ENCODE results near the gene AKAP8L. TPM values are rescaled to one million over a fixed set of nuclear protein-coding genes. Genes with fewer than 3 reads are reported as not detected.

AKAP8L gene
- total and polyA plus RNA-seq, 2 of the 8 experiments (the other 6 are each of a cell fraction or from before 2014, with no cell fraction given) = 75.1 to 138 TPM

GRCh38 chr19:15371119-15371518, 47.7 kb downstream of the AKAP8L start:
- Histone ChIP-seq H3K4me3 (ENCODE audit: extremely low read depth in 1 of 4, insufficient read depth in 2 of 4, low read depth in 3 of 4, low read length in 4 of 4) (no peak overlapping the region), H3K23me2 (ENCODE audit: low read depth, low read length) (no peaks in the 10 kb centered on the region), H3K36me3 (ENCODE audit: control insufficient read depth in 2 of 4, insufficient read depth in 4 of 4, low read length in 3 of 4) (peaks cover 21 to 65% (median 47%) of the 10 kb centered on the region in 4 experiments), H3K9ac (replicated peaks in 1 of 4; ENCODE audit: extremely low read depth in 1 of 4, low read depth in 3 of 4, low read length in 3 of 4) (no peak overlapping the region), H4K5ac (ENCODE audit: insufficient read length, low read depth, low read length) (no peak overlapping the region), H3K23ac (ENCODE audit: insufficient read length) (no peak overlapping the region), H3K9me3 (ENCODE audit: insufficient read depth in 2 of 2, low read depth in 1 of 2, low read length in 1 of 2) (no peaks in the 10 kb centered on the region), H2BK12ac (ENCODE audit: low read depth, low read length) (no peak overlapping the region), H2BK15ac (ENCODE audit: low read length) (no peak overlapping the region), H4K20me1 (replicated peaks in 1 of 2; ENCODE audit: control insufficient read depth in 1 of 2, insufficient read depth in 2 of 2, low read length in 2 of 2) (peaks cover 7 to 25% of the 10 kb centered on the region in 2 experiments), H4K8ac (ENCODE audit: extremely low read depth, insufficient read depth, low read length) (no peak overlapping the region), H3K14ac (ENCODE audit: insufficient read length) (no peak overlapping the region), H2BK20ac (ENCODE audit: low read length) (no peak overlapping the region), H2BK120ac (replicated peaks; ENCODE audit: low read depth, low read length) (no peak overlapping the region), H3K79me1 (ENCODE audit: low read depth, low read length) (peaks cover 20% of the 10 kb centered on the region), H2AK5ac (ENCODE audit: low read depth, low read length) (no peak overlapping the region), H4K91ac (replicated peaks; ENCODE audit: insufficient read length, low read length) (no peak overlapping the region), H2BK5ac (ENCODE audit: low read depth, low read length) (no peak overlapping the region), H3K18ac (ENCODE audit: extremely low read depth, low read length) (no peak overlapping the region), H3K79me2 (ENCODE audit: control insufficient read depth in 1 of 2, insufficient read depth in 2 of 2, low read length in 2 of 2) (peaks cover 15 to 39% of the 10 kb centered on the region in 2 experiments; a peak in 3 of 4 replicates), H3K4me2 (ENCODE audit: insufficient read depth in 1 of 2, low read depth in 2 of 2, low read length in 2 of 2) (no peak overlapping the region), H3K27me3 (replicated peaks in 1 of 4; ENCODE audit: control insufficient read depth in 3 of 4, extremely low read depth in 1 of 4, insufficient read depth in 3 of 4, low read length in 3 of 4) (no peaks in the 10 kb centered on the region), H3K56ac (replicated peaks; ENCODE audit: insufficient read length, low read depth, low read length) (no peak overlapping the region), H3K4me1 (replicated peaks in 1 of 4; ENCODE audit: control insufficient read depth in 3 of 4, insufficient read depth in 4 of 4, low read length in 3 of 4) (no peaks in the 10 kb centered on the region; a peak in 2 of 7 replicates), H2AFZ (ENCODE audit: low read length) (no peak overlapping the region), H3K27ac (ENCODE audit: low read depth, low read length) (no peak overlapping the region), H3K4ac (replicated peaks; ENCODE audit: insufficient read length, low read depth, low read length) (no peak overlapping the region)
- no peak for DNase-seq (ENCODE audit: low read depth in 1 of 2, low spot score in 2 of 2)
- POLR2A ChIA-PET (ENCODE audit: partially characterized antibody) = interaction anchor here (0.7 to 5.4 kb wide), 4 partner anchors 7 to 14 kb away, joined by 3 to 37 read pairs (median 3); partner anchors contain the start of gene AKAP8
- FAIRE-seq = no peak
- 98% methylated on average over 7 of the region's 7 CpGs; no CpG with 5 or more reads in 1 of the 2 experiments for WGBS, 2 experiments (ENCODE audit: extremely low coverage in 1 of 2, insufficient coverage in 1 of 2, insufficient read length in 1 of 2, insufficient replicate concordance in 2 of 2, low coverage in 1 of 2, low lambda C conversion rate in 2 of 2, missing lambda C conversion rate in 1 of 2)
- CTCF ChIA-PET (ENCODE audit: partially characterized antibody) = interaction anchor here (0.6 to 1.8 kb wide), 8 partner anchors 11 to 893 kb away, joined by 3 to 5 read pairs (median 4); no protein-coding TSS in a partner anchor
- TF ChIP-seq ATF3 (IDR thresholded peaks at IDR 0.05; ENCODE audit: insufficient read depth, low read depth, low read length) (no peak), GABPA (IDR thresholded peaks at IDR 0.05; ENCODE audit: borderline replicate concordance, insufficient read depth, low read length) (no peak), RNF2 (IDR thresholded peaks at IDR 0.05; ENCODE audit: borderline replicate concordance, low read depth, low read length, missing control alignments, poor library complexity, severe bottlenecking) (no peak), ZNF274 (IDR thresholded peaks at IDR 0.05; ENCODE audit: borderline replicate concordance, extremely low read depth, low read length) (no peak), RFX5 (IDR thresholded peaks at IDR 0.05; ENCODE audit: borderline replicate concordance, low read depth, low read length) (no peak), SRF (IDR thresholded peaks at IDR 0.05; ENCODE audit: low read depth, low read length) (no peak), CTBP2 (IDR thresholded peaks at IDR 0.05; ENCODE audit: borderline replicate concordance, insufficient read depth, insufficient read length, low read length) (no peak), SP1 (IDR thresholded peaks at IDR 0.05; ENCODE audit: low read depth, low read length) (no peak), EGR1 (IDR thresholded peaks at IDR 0.05; ENCODE audit: borderline replicate concordance, low read depth, low read length) (no peak), POLR2AphosphoS5 (IDR thresholded peaks at IDR 0.05; ENCODE audit: low read depth, low read length) (no peak), NRF1 (IDR thresholded peaks at IDR 0.05; ENCODE audit: low read depth, low read length) (no peak), TEAD4 (IDR thresholded peaks at IDR 0.05; ENCODE audit: low read depth, low read length) (no peak)
- TF ChIP-seq, protein P1, sequence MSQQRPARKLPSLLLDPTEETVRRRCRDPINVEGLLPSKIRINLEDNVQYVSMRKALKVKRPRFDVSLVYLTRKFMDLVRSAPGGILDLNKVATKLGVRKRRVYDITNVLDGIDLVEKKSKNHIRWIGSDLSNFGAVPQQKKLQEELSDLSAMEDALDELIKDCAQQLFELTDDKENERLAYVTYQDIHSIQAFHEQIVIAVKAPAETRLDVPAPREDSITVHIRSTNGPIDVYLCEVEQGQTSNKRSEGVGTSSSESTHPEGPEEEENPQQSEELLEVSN (IDR thresholded peaks at IDR 0.05) = no peak

Data from H1 (cell line).